ENCODE results near the gene BCHE. TPM values are rescaled to one million over a fixed set of nuclear protein-coding genes. Genes with fewer than 3 reads are reported as not detected.
"Not testable (repeated sequence)": the region's sequence is repeated elsewhere in the genome, so short reads cannot be mapped to it uniquely, and the experiment has no call there.

Gene BCHE
- total RNA-seq, 1 experiment from 2014 or later, result 1.7 TPM

- no peak for DNase-seq (ENCODE audit: low read depth)
Measured at GRCh38 chr3:165817160-165817709, 20.0 kb downstream of the BCHE start.

GRCh38 chr3:165816209-165816608 is 21.0 kb downstream of the BCHE start:
- no peak for DNase-seq (ENCODE audit: low read depth)

- DNase-seq (ENCODE audit: low read depth), result no peak
Measured at GRCh38 chr3:165815682-165816081, 21.5 kb downstream of the BCHE start.

GRCh38 chr3:165814380-165814779 is 22.8 kb downstream of the BCHE start:
- no peak for DNase-seq (ENCODE audit: low read depth)

GRCh38 chr3:165807937-165808336 is 29.3 kb downstream of the BCHE start:
- not testable (repeated sequence) for DNase-seq (ENCODE audit: low read depth)

- DNase-seq (ENCODE audit: low read depth), result peak; percentile 1
Measured at GRCh38 chr3:165805946-165806561, 31.2 kb downstream of the BCHE start.

GRCh38 chr3:165803471-165803870 is 33.8 kb downstream of the BCHE start:
- no peak for DNase-seq (ENCODE audit: low read depth)

GRCh38 chr3:165800970-165801369 is 36.3 kb downstream of the BCHE start:
- no peak for DNase-seq (ENCODE audit: low read depth)

- no peak for DNase-seq (ENCODE audit: low read depth)
Measured at GRCh38 chr3:165799026-165799425, 38.2 kb downstream of the BCHE start.

- DNase-seq (ENCODE audit: low read depth), result no peak
Measured at GRCh38 chr3:165797551-165797950, 39.7 kb downstream of the BCHE start.

- no peak for DNase-seq (ENCODE audit: low read depth)
Measured at GRCh38 chr3:165796701-165797100, 40.5 kb downstream of the BCHE start.

GRCh38 chr3:165788531-165788930 is 48.7 kb downstream of the BCHE start:
- no peak for DNase-seq (ENCODE audit: low read depth)

- DNase-seq (ENCODE audit: low read depth), result no peak
Measured at GRCh38 chr3:165786013-165786412, 51.2 kb downstream of the BCHE start.

GRCh38 chr3:165784337-165784736 is 52.9 kb downstream of the BCHE start:
- DNase-seq (ENCODE audit: low read depth), result no peak

GRCh38 chr3:165783383-165783782 is 53.8 kb downstream of the BCHE start:
- no peak for DNase-seq (ENCODE audit: low read depth)

- no peak for DNase-seq (ENCODE audit: low read depth)
Measured at GRCh38 chr3:165778891-165779290, 58.3 kb downstream of the BCHE start.

GRCh38 chr3:165778456-165778855 is 58.8 kb downstream of the BCHE start:
- no peak for DNase-seq (ENCODE audit: low read depth)

GRCh38 chr3:165775824-165776223 is 61.4 kb downstream of the BCHE start:
- no peak for DNase-seq (ENCODE audit: low read depth)

GRCh38 chr3:165770781-165771180 is 66.4 kb downstream of the BCHE start:
- DNase-seq (ENCODE audit: low read depth), result no peak

GRCh38 chr3:165768680-165769079 is 68.5 kb downstream of the BCHE start:
- no peak for DNase-seq (ENCODE audit: low read depth)

GRCh38 chr3:165759041-165759440 is 78.2 kb downstream of the BCHE start:
- DNase-seq (ENCODE audit: low read depth), result no peak

- DNase-seq (ENCODE audit: low read depth), result no peak
Measured at GRCh38 chr3:165755571-165755970, 81.7 kb downstream of the BCHE start.

GRCh38 chr3:165754219-165755007 is 82.8 kb downstream of the BCHE start:
- no peak for DNase-seq (ENCODE audit: low read depth)

All from Daoy (cell line).